NCI-H526 treated with DMSO at 0.1 percent for 48 hours (cell line): ENCODE results near the gene S100A3.
A peak's percentile ranks its signal among the peaks of the same experiment; 100 is the strongest.

ENCODE experiments used
- DNase-seq: peaks from one replicate; lab custom pipeline; 2025; lab: John Stamatoyannopoulos, UW

The S100A3 gene

DNA sequence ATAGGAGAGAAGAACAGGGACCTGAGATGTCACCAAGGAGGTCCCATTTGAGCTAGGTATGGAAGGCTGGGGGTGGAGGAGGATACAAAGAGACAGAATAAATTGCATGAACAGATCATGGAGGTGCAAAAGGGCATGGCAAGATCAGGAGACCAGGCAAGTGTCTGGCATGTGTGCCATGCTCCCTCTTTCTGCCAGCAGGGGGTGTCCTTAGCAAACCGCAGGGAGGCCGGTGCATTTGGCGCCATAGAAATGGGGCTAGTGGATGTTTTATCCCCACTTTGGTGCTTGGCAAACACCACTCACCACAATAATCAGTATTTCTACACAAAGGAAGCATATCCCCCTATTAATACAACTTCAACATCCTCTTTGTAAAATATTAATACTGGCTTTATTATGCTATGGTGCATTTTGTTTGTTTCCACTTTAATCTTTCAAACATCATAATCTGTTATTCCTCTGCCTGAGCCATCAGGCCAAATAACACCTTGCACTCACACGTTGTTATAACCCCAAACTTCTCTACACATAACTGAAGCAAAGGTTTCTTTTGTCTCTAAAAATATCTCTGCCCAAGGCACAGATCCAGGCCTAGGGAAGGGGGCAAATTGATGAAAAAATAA lies 39.2 kb downstream of the S100A3 start:
- DNase-seq: peak; percentile 44

DNA sequence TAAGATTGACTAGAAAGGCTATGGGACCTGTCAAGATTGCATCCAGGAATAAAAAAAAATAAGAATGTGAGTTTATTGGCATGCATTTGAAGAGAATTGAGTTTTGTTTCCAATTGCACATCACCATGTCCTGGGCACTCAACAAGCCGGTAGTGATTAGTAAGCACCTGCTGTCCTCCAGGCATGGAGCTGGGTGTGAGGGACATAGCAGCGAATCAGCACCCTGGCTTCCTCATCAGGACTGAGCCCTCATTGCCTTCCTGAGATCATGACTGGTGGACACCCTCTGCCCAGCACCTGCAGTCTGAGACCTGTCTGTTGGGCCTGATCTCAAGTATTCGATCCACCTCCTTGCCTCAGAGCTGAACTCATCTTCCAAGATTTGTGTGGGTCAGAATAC lies 40.0 kb downstream of the S100A3 start:
- no peak for DNase-seq

DNA sequence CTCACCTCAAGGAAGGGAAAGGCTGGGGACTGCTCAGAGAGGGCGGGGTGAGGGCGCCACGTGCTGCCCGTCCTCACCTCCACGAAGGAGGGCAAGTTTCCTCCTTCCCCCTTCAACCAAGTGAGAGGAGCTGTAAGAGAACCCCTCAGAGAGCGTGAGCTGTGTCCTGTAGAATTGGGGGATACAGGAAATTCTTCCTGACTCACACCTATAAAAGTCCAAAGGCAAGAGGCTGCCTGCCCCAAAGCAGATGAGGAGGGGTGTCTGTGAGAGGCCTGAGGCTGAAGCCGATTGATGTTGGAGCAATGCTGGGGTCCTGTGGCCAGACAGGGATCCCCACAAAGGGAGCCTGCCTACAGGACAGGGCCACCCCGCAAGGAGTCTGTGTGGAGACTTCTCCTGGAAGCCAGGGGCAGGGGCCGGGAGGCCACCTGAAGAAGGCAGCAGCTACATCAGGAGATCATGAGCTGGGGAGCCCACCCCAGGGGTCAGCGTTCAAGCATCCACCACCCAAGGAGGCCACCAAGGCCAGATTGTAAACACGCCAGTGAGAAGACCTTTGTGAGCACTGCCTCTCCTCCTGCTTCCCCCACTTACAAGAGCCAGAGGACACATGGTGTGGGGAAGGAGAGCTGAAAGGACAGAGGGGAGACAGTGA lies 41.0 kb downstream of the S100A3 start:
- DNase-seq: no peak

- DNase-seq: no peak
These were observed 42.1 kb downstream of the S100A3 start for GRCh38 chr1:153506831-153507413.

- no peak for DNase-seq
These were observed 42.7 kb downstream of the S100A3 start for GRCh38 chr1:153506386-153506785.

- DNase-seq: no peak
These were observed 43.5 kb downstream of the S100A3 start for GRCh38 chr1:153505576-153505975.

- DNase-seq: no peak
These were observed 45.3 kb downstream of the S100A3 start for GRCh38 chr1:153503766-153504165.

DNA sequence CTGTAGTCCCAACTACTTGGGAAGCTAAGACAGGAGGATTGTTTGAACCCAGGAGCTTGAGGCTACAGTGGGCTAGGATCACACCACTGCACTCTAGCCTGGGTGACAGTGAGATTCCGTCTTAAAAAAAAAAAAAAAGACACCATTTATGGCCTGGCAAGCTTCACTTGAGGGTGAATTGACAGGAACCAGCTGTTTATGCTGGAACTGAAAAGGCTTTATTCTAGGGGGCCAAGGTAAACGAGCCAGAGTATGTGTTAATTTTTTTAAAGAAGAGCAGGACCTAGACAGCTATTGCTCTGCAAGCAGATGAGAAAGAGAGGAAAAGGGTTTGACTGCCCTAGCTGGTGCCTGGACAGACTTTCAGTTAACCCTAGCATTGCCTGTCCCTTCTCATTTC lies 50.3 kb downstream of the S100A3 start:
- no peak for DNase-seq
